DMS114 treated with DMSO at 0.1 percent for 48 hours (cell line): ENCODE measurements around the gene DPAGT1.
A peak's percentile ranks its signal among the peaks of the same experiment; 100 is the strongest.
"Not testable (repeated sequence)": the region's sequence is repeated elsewhere in the genome, so short reads cannot be mapped to it uniquely, and the experiment has no call there.

Experiments
- DNase-seq: peaks from one replicate; lab custom pipeline; 2025; ENCODE audit not compliant: unreplicated experiment; lab: John Stamatoyannopoulos, UW

The DPAGT1 gene

GRCh38 chr11:119101759-119102423, at the start of gene DPAGT1:
DPAGT1 (minus strand) TSS chr11:119101853; CDS start chr11:119101655, 198 bp downstream.
- peak; percentile 92 for DNase-seq

GRCh38 chr11:119149786-119150275, 48.2 kb upstream of the DPAGT1 start:
- DNase-seq: no peak

- DNase-seq: no peak
Observed at GRCh38 chr11:119149018-119149785, 47.5 kb upstream of the DPAGT1 start, which contains the start of gene ABCG4. ABCG4 (plus strand) TSS chr11:119149052; CDS start chr11:119149966, 914 bp downstream.

GRCh38 chr11:119148720-119149017, 47.0 kb upstream of the DPAGT1 start:
- DNase-seq: no peak

- DNase-seq: no peak
Observed at GRCh38 chr11:119147604-119148333, 46.1 kb upstream of the DPAGT1 start.

DNA sequence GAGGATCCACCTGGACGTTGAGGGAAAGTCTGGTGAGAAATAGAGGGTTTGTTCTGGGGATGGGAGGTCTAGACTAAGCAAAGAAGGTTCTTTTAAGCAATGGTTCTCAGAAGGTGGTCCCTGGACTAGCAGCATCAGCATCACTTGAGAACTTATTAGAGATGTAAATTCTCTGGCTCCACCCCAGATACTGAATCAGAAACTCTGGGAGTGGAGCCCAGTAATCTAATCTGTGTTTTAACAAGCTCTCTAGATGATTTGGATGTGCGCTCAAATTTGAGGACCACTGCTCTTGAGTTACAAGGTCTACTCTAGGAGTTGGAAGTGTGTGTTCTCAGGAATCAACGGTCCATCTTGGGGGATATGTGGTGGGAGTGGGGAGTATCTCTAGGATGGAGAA, 43.9 kb upstream of the DPAGT1 start:
- DNase-seq: no peak

DNA sequence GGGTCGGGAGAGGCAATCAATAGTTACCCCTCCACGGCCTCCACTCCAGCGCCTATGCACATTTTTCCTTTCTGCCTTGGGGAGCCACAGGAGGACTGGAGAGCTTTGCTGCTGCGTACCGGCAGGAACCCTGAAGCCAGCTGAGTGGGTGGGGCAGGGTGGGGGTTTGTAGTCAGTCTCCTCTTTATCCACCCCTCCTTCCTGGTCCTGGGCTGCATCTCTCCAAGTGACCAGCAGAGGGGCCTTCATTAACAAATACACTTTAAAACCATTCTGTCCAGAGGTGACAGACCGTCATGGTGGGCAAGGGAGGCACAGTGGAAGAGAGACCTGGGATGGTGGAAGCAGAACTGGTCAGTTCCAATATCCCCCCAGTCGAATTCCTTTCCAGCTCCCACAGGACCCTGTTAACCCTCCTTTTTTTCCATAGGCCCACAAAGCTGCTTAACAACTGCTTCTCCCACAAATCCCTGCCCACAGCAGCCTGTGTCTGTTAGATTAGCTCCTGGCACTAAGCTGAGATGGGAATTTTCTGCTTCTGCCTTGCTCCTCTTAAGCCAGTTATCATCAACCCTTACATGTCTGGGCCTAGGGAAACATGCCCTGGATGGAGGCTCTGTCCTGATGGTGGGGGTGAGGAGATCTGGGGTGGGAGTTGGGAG, 43.3 kb upstream of the DPAGT1 start:
- peak; percentile 13 for DNase-seq

GRCh38 chr11:119139276-119139675, 37.6 kb upstream of the DPAGT1 start:
- DNase-seq: not testable (repeated sequence)

- DNase-seq: no peak
Observed at GRCh38 chr11:119134389-119134978, 32.8 kb upstream of the DPAGT1 start.

- DNase-seq: no peak
Observed at GRCh38 chr11:119130662-119131061, 29.0 kb upstream of the DPAGT1 start.

GRCh38 chr11:119126675-119127268, 25.1 kb upstream of the DPAGT1 start:
- DNase-seq: no peak

DNA sequence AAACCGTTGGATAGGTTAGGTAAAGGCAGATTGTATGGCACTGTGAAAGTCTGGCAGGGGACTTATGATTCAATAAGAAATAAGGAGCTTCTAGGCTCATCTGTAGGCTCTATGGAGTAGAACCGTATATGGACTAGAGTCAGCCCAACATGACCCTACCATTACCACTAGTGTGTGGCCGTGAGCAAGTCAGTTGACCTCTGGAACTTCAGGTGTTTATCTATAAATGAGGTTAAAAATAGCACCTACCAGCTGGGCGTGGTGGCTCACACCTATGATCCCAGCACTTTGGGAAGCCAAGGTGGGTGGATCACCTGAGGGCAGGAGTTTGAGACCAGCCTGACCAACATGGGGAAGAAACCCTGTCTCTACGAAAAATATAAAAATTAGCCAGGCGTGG, 24.2 kb upstream of the DPAGT1 start:
- no peak for DNase-seq

DNA sequence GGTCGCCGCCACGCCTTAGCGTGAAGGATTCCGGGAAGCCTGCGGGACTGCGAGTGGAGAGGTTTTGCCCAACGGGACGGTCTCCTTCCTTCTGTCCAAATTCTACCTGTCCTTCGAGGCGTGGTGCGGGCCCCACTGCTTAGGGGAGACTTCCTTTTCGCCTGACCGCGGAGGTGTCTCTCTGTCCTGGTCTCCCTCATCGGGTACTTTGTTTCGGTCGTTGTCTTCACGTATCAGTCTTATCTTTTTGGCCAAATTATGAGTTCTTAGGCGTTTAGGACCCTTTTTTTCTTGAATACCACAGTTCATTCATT, 20.1 kb upstream of the DPAGT1 start:
- DNase-seq: no peak

DNA sequence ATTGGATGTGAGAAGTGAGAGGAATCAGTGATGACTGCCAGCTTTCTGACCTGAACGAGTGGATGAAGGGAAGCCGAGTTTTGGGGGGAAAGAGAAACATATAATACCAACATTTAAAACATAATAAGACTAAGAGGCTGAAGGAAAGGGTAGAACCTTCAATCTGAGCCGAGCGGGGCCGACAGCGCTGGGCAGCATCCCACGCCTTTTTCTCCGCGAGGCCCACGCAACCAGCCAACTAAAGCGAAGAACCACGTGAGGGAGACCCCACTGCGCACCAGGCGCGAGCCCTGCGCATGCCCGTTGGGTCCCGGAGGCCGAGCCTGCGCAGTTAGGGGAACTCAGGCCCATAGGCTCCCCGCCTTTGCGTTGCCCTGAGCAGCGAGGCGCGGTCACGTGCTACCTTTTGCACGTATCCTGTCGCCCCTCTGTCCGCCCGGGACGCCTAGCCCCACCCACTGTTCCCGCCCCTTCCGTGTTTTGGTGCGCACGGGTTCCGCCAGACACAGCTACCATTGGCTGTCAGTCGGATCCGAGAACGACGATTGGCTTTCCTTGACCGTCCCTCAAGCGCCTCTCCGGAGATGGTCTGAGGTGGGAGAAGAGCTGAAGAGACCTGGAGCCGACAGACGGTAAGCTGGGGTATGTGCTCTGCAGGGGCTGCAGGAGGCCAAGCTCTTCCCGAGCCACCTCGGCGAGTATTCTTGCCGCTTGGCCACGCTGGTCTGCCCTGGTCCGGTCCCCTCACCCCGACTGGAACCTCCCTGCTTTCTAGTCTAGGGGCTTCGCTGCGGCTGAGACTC, 19.6 kb upstream of the DPAGT1 start, which contains the start of gene HINFP:
Gene HINFP (plus strand): TSS at position 573 of the 803 bp plus-strand sequence. CDS start 5,365 bp downstream, outside the sequence.
- DNase-seq: peak; percentile 92

- no peak for DNase-seq
Observed at GRCh38 chr11:119120639-119121007, 19.0 kb upstream of the DPAGT1 start.

DNA sequence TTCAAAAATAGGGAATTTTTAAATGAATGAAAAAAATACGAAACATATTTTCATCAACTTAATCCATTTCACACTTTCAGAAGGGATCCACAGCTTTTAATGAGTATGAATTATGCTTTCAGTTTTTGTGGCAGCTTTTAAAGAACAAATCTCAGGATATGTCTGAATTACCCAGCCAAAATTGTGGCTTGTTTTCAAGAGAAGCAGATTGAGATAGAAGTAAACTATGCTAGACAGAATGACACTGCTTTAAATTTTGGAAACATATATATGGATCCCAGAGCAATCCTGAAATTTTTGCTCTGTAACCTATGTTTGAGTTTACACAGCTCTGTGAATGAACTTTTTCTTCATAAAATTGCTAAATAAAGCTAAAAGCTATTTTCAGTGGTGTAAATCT, 17.3 kb upstream of the DPAGT1 start:
- DNase-seq: no peak

- DNase-seq: no peak
Observed at GRCh38 chr11:119118227-119118626, 16.6 kb upstream of the DPAGT1 start.

DNA sequence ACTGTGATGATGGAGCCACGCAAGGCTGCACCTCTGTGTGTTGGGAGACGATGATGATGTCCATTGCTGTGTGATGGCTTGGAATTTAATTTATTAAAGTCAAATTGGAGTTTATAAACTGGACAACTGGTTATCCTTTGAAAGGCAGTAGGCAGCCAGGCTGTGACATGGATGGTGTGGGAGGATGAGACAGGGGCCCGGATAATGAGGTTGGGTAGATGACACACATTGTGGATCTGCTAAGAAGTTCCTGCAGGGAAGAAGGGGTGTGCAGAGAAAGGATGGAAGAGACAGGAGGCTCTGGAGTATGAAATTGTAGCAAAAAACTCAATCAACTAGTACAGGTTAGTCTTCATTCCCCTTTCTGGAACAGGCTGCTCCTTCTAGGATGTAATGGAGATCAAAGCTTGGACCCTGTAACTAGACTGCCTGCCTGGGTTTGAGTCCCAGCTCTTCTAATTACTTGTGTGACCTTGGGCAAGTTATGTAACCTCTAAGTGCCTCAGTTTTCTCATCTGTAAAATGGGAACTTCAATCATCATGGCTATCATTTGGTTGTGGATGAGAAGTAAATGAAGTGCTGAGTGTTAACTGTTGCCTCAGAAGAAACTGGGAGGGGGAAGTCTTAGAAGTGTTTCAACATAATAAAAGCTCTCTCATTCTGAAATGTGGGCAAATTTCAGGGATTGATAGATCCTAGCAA, 15.5 kb upstream of the DPAGT1 start:
- no peak for DNase-seq

- no peak for DNase-seq
Observed at GRCh38 chr11:119116601-119117000, 14.9 kb upstream of the DPAGT1 start.
